GM19193 (cell line): ENCODE measurements around the gene EPHB2.

ENCODE experiments used
- POLR2A ChIP-seq: IDR thresholded peaks from 4 replicates; pipeline ENCODE4 v1.6.1; 2011; ENCODE audit not compliant: insufficient read depth, insufficient read length; ENCODE audit errors: extremely low read depth

The EPHB2 gene

GRCh38 chr1:22755641-22756040 lies 45.0 kb downstream of the EPHB2 start:
- no peak for TF ChIP-seq POLR2A

DNA sequence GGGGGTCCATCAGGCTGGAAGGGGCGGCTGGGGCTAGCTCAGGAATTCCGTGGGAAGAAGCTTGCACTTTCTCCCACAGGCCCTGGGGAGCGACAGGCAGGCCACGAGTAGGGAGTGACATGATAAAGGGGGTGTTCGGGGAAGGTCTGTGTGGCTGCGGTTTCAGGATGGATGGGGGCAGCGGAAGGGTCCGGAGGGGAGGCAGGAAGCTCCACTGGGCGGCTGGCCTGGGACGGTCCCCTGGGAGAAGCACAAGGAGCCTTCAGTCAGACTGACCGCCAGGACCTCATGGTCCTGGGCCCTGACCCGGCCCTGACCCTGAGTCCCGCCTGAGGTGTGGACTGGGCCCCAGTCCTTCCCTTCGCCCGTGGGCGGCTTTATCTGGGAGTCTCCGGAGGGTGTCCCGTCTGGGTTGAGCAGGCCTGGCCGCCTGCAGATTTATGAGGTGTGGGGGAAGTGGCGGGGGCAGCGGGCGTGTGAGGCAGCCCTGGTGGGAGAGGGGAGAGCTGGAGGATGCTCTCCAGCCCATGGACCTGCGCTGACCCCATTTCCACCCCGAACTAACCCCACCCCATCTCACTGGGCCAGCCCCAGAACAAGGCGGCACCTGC lies 45.6 kb downstream of the EPHB2 start:
- TF ChIP-seq POLR2A: no peak

- no peak for TF ChIP-seq POLR2A
Observed at GRCh38 chr1:22760455-22760854, 49.8 kb downstream of the EPHB2 start.

DNA sequence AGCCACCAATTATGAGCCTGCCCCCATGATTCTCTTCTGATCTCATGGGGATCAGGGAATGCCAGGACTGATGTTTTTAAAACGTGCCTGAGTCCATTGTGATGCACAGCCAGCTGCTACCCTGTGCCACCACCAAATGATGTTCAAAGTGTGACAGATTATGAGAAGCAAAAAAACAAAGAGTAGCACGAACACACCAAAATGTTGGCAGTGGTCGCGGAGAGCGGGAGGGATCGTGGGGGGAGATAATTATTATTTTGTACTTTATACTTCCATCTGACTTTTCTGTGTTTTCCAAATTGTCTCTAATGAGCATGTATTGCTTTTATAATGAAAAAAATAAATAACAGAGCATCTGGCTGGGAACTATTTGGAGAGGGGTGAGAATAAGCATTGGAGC lies 50.5 kb downstream of the EPHB2 start:
- no peak for TF ChIP-seq POLR2A

DNA sequence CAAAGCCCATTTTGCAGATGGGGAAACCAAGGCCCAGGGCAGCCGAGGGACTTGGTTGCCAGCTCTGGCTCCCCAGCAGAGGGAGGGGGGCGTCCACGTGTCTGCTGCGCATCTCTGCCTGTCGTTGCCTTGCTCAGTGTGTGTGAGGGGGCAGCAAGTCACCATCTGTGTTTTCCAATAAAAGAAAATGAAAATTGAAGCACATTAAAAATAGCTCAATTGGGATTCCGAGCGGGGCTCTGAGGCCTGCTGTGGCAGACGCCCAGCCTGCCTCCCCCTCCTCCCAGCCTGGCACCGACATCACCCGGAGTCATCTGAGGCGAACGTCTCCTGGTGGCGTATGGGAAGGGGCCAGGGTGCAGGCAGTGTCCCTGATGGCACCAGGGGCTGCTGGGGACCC lies 51.2 kb downstream of the EPHB2 start:
- TF ChIP-seq POLR2A: no peak

DNA sequence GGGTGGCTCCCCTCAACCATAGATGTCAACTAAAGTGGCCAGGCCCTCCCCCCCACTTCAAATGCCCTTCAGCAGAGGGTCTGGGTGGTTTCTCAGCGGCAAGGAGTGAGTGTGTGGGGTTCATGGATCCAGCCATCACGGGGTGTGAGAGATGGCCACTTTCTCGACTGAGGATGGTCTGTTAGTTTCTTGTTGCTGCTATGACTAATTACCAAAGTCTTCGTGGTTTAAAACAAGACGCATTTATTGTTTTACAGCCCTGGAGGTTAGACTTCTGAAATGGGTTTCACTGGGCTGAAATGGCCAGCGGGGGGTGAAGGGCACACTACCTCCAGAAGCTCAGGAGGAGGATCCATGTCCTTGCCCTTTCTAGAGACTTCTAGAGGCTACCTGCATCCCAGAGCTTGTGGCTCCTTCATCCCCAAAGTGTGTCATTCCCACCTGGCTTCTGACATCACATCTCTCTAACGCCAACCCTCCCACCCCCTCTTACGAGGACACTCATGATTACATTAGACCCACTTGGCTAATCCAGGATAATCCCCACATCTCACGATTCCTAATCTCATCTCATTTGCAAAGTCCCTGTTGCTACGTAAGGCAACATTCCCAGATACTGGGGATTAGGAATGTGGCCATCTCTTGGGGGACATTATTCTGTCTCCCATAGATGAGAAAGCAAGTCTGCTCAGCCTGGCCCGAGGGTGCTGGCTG lies 53.0 kb downstream of the EPHB2 start:
- no peak for TF ChIP-seq POLR2A

DNA sequence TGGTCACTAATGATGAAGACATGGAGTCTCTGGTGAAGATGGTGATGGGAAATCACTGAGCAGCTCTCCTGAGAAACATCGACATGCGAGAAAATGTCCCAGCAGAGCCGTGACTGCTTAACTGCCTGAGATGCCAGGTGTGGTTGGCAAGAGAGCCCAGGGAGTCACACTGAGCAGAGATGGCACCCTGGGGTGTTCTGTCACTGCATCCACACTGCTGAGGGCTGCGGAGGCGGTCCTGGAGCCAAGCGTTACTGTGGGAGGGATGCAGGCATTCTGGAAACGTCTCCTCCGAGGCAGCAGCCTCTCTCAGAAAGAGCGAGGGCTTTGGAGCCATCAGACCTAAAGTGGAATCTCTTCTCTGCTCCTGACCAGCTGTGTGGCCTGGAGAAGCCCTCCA lies 57.2 kb downstream of the EPHB2 start:
- TF ChIP-seq POLR2A: no peak

- TF ChIP-seq POLR2A: no peak
Observed at GRCh38 chr1:22769932-22770331, 59.3 kb downstream of the EPHB2 start.

DNA sequence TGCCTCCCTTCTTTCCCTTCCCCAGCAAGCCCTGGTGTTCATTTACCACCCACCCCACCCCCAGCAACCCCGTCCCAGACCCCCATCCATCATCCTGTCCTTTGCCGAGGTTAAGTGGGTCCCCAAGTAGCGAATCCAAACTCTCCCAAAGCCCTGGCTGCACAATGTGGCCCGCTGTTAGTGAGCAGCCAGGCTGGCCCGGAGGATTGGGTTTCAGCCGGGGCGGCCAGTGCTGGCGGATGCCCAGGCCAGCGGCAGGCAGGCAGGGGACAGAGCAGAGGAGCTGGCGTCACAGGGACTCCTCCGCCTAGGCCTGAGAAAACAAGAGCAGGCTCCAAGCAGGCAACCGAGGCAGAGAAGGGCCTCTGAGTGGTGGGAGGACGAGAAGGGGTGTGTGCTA lies 61.4 kb downstream of the EPHB2 start:
- TF ChIP-seq POLR2A: no peak

DNA sequence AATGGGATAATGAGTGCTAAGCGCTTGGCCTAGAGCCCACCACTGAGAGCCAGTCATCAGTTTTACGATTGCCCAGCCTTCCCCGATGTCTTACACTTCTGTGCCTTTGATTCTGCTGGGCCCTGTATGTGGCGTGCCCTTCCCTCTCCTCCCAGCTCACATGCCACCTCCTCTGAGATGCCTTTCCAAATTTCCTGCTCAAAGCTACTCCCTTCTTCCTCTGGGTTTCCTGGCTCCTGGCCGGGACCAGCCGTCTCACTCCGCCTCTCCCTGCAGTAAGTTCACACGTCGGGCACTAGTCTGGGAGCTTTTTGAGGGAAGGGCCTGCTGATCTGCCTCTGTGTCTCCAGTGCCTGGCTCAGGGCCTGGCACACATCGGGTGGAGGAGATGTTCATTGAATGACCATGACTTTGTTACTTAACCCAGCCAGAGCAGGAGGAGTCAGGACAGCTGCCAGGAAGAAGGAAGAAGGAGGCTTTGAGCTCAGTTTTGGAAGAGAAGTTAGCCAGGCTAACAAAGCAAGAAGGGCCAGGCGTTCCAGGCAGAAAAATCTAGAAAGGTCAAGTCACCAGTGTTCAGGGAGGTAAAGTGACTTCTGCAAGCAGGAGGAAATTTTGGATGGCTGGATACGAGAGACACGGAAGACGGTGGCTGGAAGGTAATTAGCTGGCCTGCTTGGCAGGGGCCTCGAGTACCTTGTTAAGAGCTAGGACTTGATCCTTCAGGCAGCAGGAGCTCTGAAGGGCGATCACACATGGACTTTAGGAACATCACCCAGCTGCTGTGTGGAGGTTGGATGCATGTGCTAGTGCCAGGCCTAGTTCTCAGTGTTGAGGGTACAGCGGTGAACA lies 63.6 kb downstream of the EPHB2 start:
- no peak for TF ChIP-seq POLR2A

DNA sequence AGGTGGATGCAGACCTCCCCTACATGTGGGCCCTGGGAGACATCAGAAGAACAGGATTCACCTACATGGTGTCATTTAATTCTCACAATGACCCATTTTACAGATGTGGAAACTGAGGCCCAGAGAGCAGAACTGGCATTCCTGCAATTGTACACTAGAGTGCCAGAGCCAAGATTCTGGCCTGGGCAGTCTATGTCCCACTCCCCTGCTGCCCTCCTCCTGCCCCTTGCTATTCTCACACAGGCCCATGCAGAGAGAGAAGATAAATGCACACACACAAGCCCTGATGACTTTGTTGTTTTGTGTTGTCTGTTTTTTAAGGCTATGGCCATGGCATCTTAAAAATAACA lies 64.2 kb downstream of the EPHB2 start:
- no peak for TF ChIP-seq POLR2A

DNA sequence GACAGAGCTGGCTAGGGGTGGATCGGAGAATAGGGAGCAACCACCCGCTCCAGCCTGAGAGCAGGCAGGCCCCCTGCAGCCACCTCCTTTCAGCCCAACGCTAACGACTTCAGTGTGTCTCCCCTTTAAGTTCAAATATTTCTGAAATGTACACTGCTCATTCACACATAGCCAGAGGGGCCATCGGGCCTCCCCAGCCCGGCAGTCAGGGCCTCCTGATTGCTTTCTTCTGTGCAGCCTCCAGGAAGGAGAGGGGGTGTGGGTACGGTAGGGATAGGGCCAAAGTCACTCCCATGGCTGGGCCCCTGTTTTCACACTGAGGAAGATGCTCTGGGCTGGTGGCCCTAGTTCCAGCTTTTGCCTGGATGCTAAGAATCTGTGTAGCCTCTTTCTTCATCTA lies 64.8 kb downstream of the EPHB2 start:
- no peak for TF ChIP-seq POLR2A

DNA sequence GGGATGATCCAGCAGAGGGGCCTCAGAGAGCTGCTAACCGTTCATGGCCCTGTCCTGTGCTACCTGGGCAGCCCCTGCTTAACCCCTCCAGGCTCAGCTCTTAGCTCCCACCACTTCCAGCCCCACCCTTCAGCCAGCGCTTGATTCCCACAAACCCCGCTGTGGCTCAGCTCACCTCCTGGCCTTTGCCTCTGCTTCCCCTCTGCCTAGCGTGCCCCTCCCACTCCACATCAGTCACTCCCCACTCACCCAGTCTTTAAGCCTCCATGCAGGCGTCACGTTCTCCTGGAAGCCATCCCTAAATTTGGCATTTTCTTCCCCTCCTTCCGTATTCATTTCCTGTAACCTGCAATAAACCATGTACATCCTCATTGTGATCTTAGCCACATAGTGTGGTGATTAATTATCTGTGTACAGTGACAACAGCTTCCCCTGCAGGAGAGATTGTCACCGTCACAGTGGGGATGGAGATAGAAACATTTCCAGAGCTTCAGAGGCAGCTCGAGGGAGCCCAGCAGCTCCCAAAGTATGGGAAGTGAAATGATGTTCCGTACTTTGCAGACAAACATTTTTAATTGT lies 65.5 kb downstream of the EPHB2 start:
- TF ChIP-seq POLR2A: no peak

- no peak for TF ChIP-seq POLR2A
Observed at GRCh38 chr1:22777388-22778057, 66.9 kb downstream of the EPHB2 start.

DNA sequence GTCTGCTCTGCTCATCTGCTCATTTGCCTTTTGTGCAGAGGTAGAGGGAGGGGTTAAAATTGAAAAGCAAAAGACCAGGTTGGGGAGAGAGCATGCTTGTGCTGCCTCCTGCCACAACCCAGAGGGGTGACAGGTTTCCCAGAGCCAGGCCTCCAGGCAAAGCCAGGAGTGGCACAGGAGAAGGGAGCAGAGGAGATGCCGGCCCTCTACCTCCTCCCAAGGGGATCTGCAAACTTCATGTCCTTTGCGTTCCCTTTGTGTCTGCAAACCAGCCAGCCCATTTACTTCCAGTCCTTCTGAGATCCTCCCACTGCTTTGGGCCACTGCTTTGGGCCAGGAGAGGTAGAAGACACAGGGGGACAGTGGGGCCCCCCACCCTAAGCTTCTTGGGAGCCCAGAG lies 67.8 kb downstream of the EPHB2 start:
- TF ChIP-seq POLR2A: no peak
